ENCODE measurements around the gene OSBPL10.
"Not testable (repeated sequence)": the region's sequence is repeated elsewhere in the genome, so short reads cannot be mapped to it uniquely, and the experiment has no call there.

Gene OSBPL10

GRCh38 chr3:31868236-31868635, 112.8 kb downstream of the OSBPL10 start:
- Histone ChIP-seq H3K9ac (no peak overlapping the region), H3K9me3 (ENCODE audit: control insufficient read depth, low read length) (no peaks in the 10 kb centered on the region), H3K4me3 (ENCODE audit: low read depth, low read length) (no peak overlapping the region), H3K27ac (no peak overlapping the region), H2AFZ (no peak overlapping the region), H3K4me1 (no peaks in the 10 kb centered on the region), H3K4me2 (ENCODE audit: low read length) (no peak overlapping the region), H3K79me2 (no peaks in the 10 kb centered on the region), H3K36me3 (ENCODE audit: control insufficient read depth, insufficient read depth, low read length) (no peaks in the 10 kb centered on the region), H3K27me3 (ENCODE audit: control insufficient read depth, insufficient read depth, low read length) (no peaks in the 10 kb centered on the region)
- TF ChIP-seq CTCF (IDR thresholded peaks at IDR 0.05) = no peak

GRCh38 chr3:31862666-31863279, 118.3 kb downstream of the OSBPL10 start:
- H3K4me2 ChIP-seq (ENCODE audit: low read length) = no peak overlapping the region
- H3K27me3 ChIP-seq (ENCODE audit: control insufficient read depth, insufficient read depth, low read length) = no peaks in the 10 kb centered on the region
- no peak overlapping the region for H3K4me3 ChIP-seq (ENCODE audit: low read depth, low read length)
- H3K36me3 ChIP-seq (ENCODE audit: control insufficient read depth, insufficient read depth, low read length) = no peaks in the 10 kb centered on the region
- H2AFZ ChIP-seq = no peak overlapping the region
- no peak overlapping the region for H3K27ac ChIP-seq
- TF ChIP-seq CTCF (IDR thresholded peaks at IDR 0.05) = no peak
- H3K4me1 ChIP-seq = no peaks in the 10 kb centered on the region
- no peak overlapping the region for H3K9ac ChIP-seq
- no peaks in the 10 kb centered on the region for H3K79me2 ChIP-seq
- no peaks in the 10 kb centered on the region for H3K9me3 ChIP-seq (ENCODE audit: control insufficient read depth, low read length)

- H3K4me3 ChIP-seq (ENCODE audit: low read depth, low read length) = no peak overlapping the region
- TF ChIP-seq CTCF (IDR thresholded peaks at IDR 0.05) = no peak
- no peak overlapping the region for H3K27ac ChIP-seq
- no peak overlapping the region for H3K4me2 ChIP-seq (ENCODE audit: low read length)
- H3K4me1 ChIP-seq = no peaks in the 10 kb centered on the region
- H3K9me3 ChIP-seq (ENCODE audit: control insufficient read depth, low read length) = no peaks in the 10 kb centered on the region
- H3K79me2 ChIP-seq = no peaks in the 10 kb centered on the region
- no peaks in the 10 kb centered on the region for H3K27me3 ChIP-seq (ENCODE audit: control insufficient read depth, insufficient read depth, low read length)
- H3K9ac ChIP-seq = no peak overlapping the region
- H3K36me3 ChIP-seq (ENCODE audit: control insufficient read depth, insufficient read depth, low read length) = no peaks in the 10 kb centered on the region
- no peak overlapping the region for H2AFZ ChIP-seq
Observed at GRCh38 chr3:31861826-31862225, 119.2 kb downstream of the OSBPL10 start.

- not testable (repeated sequence) for H3K79me2 ChIP-seq; H3K27me3 ChIP-seq (ENCODE audit: control insufficient read depth, insufficient read depth, low read length); H3K4me1 ChIP-seq; H3K36me3 ChIP-seq (ENCODE audit: control insufficient read depth, insufficient read depth, low read length); H3K4me3 ChIP-seq (ENCODE audit: low read depth, low read length); H3K9me3 ChIP-seq (ENCODE audit: control insufficient read depth, low read length); H3K9ac ChIP-seq; H3K4me2 ChIP-seq (ENCODE audit: low read length); H2AFZ ChIP-seq; H3K27ac ChIP-seq
Observed at GRCh38 chr3:31860642-31861041, 120.4 kb downstream of the OSBPL10 start.

- Histone ChIP-seq H3K9ac (no peak overlapping the region), H3K27ac (no peak overlapping the region), H3K36me3 (ENCODE audit: control insufficient read depth, insufficient read depth, low read length) (no peaks in the 10 kb centered on the region), H3K9me3 (ENCODE audit: control insufficient read depth, low read length) (no peaks in the 10 kb centered on the region), H3K79me2 (no peaks in the 10 kb centered on the region), H3K4me2 (ENCODE audit: low read length) (no peak overlapping the region), H3K4me3 (ENCODE audit: low read depth, low read length) (no peak overlapping the region), H3K4me1 (no peaks in the 10 kb centered on the region), H3K27me3 (ENCODE audit: control insufficient read depth, insufficient read depth, low read length) (no peaks in the 10 kb centered on the region), H2AFZ (no peak overlapping the region)
- TF ChIP-seq CTCF (IDR thresholded peaks at IDR 0.05) = no peak
Observed at GRCh38 chr3:31859245-31859644, 121.8 kb downstream of the OSBPL10 start.

Data from parathyroid adenoma (tissue), 2 donors.